Smooth muscle cell (in vitro differentiated cells): ENCODE results near the gene PCBP3. TPM values are rescaled to one million over a fixed set of nuclear protein-coding genes. Genes with fewer than 3 reads are reported as not detected.
A peak's percentile ranks its signal among the peaks of the same experiment; 100 is the strongest.

ENCODE experiments used
- DNase-seq: peaks from one replicate; lab custom pipeline; 2025; ENCODE audit not compliant: unreplicated experiment; lab: John Stamatoyannopoulos, UW
- H2AFZ ChIP-seq: fragments of 200-600 bp; sonication (generic); 2 replicates; pipeline ENCODE4 v1.6.0; 2016; ENCODE audit warnings: antibody characterized with exemption, low read depth, mild to moderate bottlenecking
- H3F3A ChIP-seq: fragments of 200-600 bp; sonication (generic); 2 replicates; pipeline ENCODE4 v1.6.0; 2017; ENCODE audit warnings: antibody characterized with exemption, low read depth
- H3K27ac ChIP-seq: fragments of 200-600 bp; sonication (generic); 2 replicates; pipeline ENCODE4 v1.5.1; 2016; ENCODE audit warnings: low read depth, mild to moderate bottlenecking
- H3K27me3 ChIP-seq: fragments of 200-600 bp; sonication (generic); 2 replicates; pipeline ENCODE4 v1.6.1; 2016; ENCODE audit warnings: low read depth, mild to moderate bottlenecking
- H3K36me3 ChIP-seq: fragments of 200-600 bp; sonication (generic); 2 replicates; pipeline ENCODE4 v1.5.1; 2016; ENCODE audit warnings: low read depth
- H3K4me1 ChIP-seq: fragments of 200-600 bp; sonication (generic); 2 replicates; pipeline ENCODE4 v1.5.1; 2016; ENCODE audit warnings: low read depth
- H3K4me2 ChIP-seq: fragments of 200-600 bp; sonication (generic); 2 replicates; pipeline ENCODE4 v1.6.0; 2016; ENCODE audit warnings: mild to moderate bottlenecking
- H3K4me3 ChIP-seq: fragments of 200-600 bp; sonication (generic); 2 replicates; pipeline ENCODE4 v1.5.1; 2016; ENCODE audit warnings: mild to moderate bottlenecking
- H3K79me2 ChIP-seq: fragments of 200-600 bp; sonication (generic); 2 replicates; pipeline ENCODE4 v1.6.0; 2016; ENCODE audit warnings: low read depth, mild to moderate bottlenecking
- H3K9ac ChIP-seq: fragments of 200-600 bp; sonication (generic); 2 replicates; pipeline ENCODE4 v1.6.0; 2016; ENCODE audit warnings: low read depth
- H3K9me3 ChIP-seq: fragments of 200-600 bp; sonication (generic); replicated peaks from 2 replicates; pipeline ENCODE4 v1.5.1; 2016; ENCODE audit warnings: low read depth
- H4K20me1 ChIP-seq: fragments of 200-600 bp; sonication (generic); 2 replicates; pipeline ENCODE4 v1.6.0; 2016; ENCODE audit warnings: low read depth
- WGBS: methylation state at CpG from one replicate; pipeline ENCODE4 v1.1.7; 2016; ENCODE audit warnings: low lambda C conversion rate; 5-methylcytosine and 5-hydroxymethylcytosine counted together
- polyA plus RNA-seq: library from polyadenylated mRNA; unstranded; fragments of >200 nt; fragmentation: Nextera tagmentation; extraction: Ambion mirVana; gene quantifications from 2 replicates; pipeline ENCODE4 v1.2.1, GENCODE V29; 2016
- total RNA-seq: library from RNA; depleted of rRNA; stranded (reverse); fragments of >200 nt; gene quantifications from 2 replicates; pipeline ENCODE4 v1.2.3, GENCODE V29; 2014
- TF ChIP-seq, protein P1 (sequence below): fragments of 200-600 bp; sonication (generic); IDR thresholded peaks from 2 replicates; pipeline ENCODE4 v1.5.1; 2017; ENCODE audit warnings: borderline replicate concordance, mild to moderate bottlenecking, antibody characterized with exemption; ENCODE audit not compliant: insufficient read depth, poor library complexity, severe bottlenecking

The PCBP3 gene
- total and polyA plus RNA-seq, 2 experiments from 2014 or later: 8.9 to 23.1 TPM

- Histone ChIP-seq H4K20me1 (no peaks in the 10 kb centered on the region), H3K9me3 (no peaks in the 10 kb centered on the region), H3K79me2 (no peaks in the 10 kb centered on the region), H3K36me3 (no peaks in the 10 kb centered on the region), H3K4me2 (peak overlapping the region; percentile 50), H3K4me3 (no peak overlapping the region), H3F3A (no peaks in the 10 kb centered on the region), H3K27ac (no peak overlapping the region), H2AFZ (no peak overlapping the region), H3K27me3 (no peaks in the 10 kb centered on the region), H3K4me1 (no peaks in the 10 kb centered on the region), H3K9ac (no peak overlapping the region)
- DNase-seq: no peak
- TF ChIP-seq, protein P1, sequence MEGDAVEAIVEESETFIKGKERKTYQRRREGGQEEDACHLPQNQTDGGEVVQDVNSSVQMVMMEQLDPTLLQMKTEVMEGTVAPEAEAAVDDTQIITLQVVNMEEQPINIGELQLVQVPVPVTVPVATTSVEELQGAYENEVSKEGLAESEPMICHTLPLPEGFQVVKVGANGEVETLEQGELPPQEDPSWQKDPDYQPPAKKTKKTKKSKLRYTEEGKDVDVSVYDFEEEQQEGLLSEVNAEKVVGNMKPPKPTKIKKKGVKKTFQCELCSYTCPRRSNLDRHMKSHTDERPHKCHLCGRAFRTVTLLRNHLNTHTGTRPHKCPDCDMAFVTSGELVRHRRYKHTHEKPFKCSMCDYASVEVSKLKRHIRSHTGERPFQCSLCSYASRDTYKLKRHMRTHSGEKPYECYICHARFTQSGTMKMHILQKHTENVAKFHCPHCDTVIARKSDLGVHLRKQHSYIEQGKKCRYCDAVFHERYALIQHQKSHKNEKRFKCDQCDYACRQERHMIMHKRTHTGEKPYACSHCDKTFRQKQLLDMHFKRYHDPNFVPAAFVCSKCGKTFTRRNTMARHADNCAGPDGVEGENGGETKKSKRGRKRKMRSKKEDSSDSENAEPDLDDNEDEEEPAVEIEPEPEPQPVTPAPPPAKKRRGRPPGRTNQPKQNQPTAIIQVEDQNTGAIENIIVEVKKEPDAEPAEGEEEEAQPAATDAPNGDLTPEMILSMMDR: no peak
- 88% methylated on average over 13 of the region's 13 CpGs for WGBS
These were observed 123.8 kb downstream of the PCBP3 start for GRCh38 chr21:45767071-45768006.

DNA sequence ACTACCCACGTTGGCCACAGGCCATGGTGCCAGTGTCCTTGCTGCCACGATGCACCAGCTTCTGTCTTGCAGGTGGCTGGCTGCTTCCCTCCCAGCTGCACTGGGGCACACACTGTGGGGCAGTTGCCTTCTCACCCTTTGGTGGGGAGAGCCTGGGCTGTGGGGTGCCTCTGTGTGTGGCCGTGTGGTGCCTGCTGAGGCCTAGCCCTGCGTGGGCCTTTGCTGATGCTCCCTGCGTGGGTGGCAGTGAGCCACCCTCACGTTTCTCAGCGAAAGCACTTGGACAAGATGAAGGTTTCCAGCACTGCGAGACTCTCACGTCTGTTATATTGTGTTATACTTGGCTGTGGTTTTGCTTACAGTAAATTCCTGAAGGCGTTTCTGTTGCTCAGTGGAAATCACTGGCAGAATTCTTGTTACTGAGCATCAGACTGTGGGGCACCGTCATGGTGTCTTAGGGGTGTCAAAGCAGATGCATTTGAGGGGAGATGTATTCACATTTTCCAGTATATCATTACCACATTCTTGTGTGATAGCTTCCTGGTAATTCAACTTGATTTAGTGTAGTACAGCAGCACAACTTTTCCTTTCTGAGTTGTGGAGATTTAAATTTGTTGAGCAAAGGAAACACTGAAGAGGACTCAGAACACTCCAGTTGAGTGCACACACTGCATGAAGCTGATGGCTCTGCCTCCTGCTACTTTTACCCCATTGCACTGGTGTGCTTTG, 124.7 kb downstream of the PCBP3 start:
- no peaks in the 10 kb centered on the region for H3K79me2 ChIP-seq
- no peaks in the 10 kb centered on the region for H3K36me3 ChIP-seq
- H3F3A ChIP-seq: no peaks in the 10 kb centered on the region
- no peak overlapping the region for H3K27ac ChIP-seq
- H3K4me3 ChIP-seq: no peak overlapping the region
- no peaks in the 10 kb centered on the region for H4K20me1 ChIP-seq
- no peaks in the 10 kb centered on the region for H3K27me3 ChIP-seq
- no peak overlapping the region for H3K9ac ChIP-seq
- no peaks in the 10 kb centered on the region for H3K4me1 ChIP-seq
- H2AFZ ChIP-seq: no peak overlapping the region
- no peaks in the 10 kb centered on the region for H3K9me3 ChIP-seq
- TF ChIP-seq, protein P1: no peak
- 49% methylated on average over 11 of the region's 11 CpGs for WGBS
- peak overlapping the region; percentile 50 for H3K4me2 ChIP-seq
- no peak for DNase-seq

GRCh38 chr21:45768740-45769048, 125.2 kb downstream of the PCBP3 start:
- TF ChIP-seq, protein P1: no peak
- no peaks in the 10 kb centered on the region for H3K36me3 ChIP-seq
- H3K4me2 ChIP-seq: peak overlapping the region; percentile 50
- no peaks in the 10 kb centered on the region for H3K9me3 ChIP-seq
- H3K4me1 ChIP-seq: no peaks in the 10 kb centered on the region
- H4K20me1 ChIP-seq: no peaks in the 10 kb centered on the region
- H3F3A ChIP-seq: no peaks in the 10 kb centered on the region
- H3K27ac ChIP-seq: no peak overlapping the region
- H3K27me3 ChIP-seq: no peaks in the 10 kb centered on the region
- 88% methylated on average over 11 of the region's 11 CpGs for WGBS
- H2AFZ ChIP-seq: no peak overlapping the region
- H3K79me2 ChIP-seq: no peaks in the 10 kb centered on the region
- no peak overlapping the region for H3K9ac ChIP-seq
- no peak for DNase-seq
- H3K4me3 ChIP-seq: no peak overlapping the region
